BJ (cell line): ENCODE data around the gene NOC2L. TPM values are rescaled to one million over a fixed set of nuclear protein-coding genes. Genes with fewer than 3 reads are reported as not detected.

ENCODE experiments used
- CTCF ChIA-PET: fragments of 350-600 bp; formaldehyde crosslinking; extraction: SDS; loops from one replicate; lab custom pipeline; 2021; ENCODE audit warnings: antibody characterized with exemption, inconsistent platforms; lab: Yijun Ruan, JAX
- POLR2A ChIA-PET: fragments of 300-600 bp; sonication (Branson Sonifier 250); formaldehyde crosslinking; extraction: SDS; loops from one replicate; lab custom pipeline; 2021; ENCODE audit warnings: antibody characterized with exemption; lab: Charles Lee
- DNase-seq: peaks from one replicate; pipeline ENCODE4 v3.0.0-alpha.2; 2011; ENCODE audit warnings: low read depth
- H3K27me3 ChIP-seq: 2 replicates; pipeline ENCODE4 v1.6.0; 2011; ENCODE audit warnings: low read length; ENCODE audit not compliant: control insufficient read depth, insufficient read depth
- H3K36me3 ChIP-seq: 2 replicates; pipeline ENCODE4 v1.5.1; 2011; ENCODE audit warnings: low read length; ENCODE audit not compliant: control insufficient read depth, insufficient read depth
- H3K4me3 ChIP-seq: 2 replicates; pipeline ENCODE4 v1.5.1; 2011; ENCODE audit warnings: low read depth, mild to moderate bottlenecking, control low read depth, low read length
- polyA plus RNA-seq: library from polyadenylated mRNA; depleted of rRNA; stranded (reverse); fragments of >200 nt; gene quantifications from 2 replicates; pipeline ENCODE4 v1.2.3, GENCODE V29; 2011
- TF ChIP-seq, protein P1 (sequence below): IDR thresholded peaks from 2 replicates; pipeline ENCODE4 v1.5.1; 2011; ENCODE audit warnings: low read depth, mild to moderate bottlenecking, control low read depth, inconsistent platforms, low read length, moderate library complexity; ENCODE audit not compliant: insufficient read depth

Gene NOC2L
- polyA plus RNA-seq, 1 experiment: 49.7 TPM

DNA sequence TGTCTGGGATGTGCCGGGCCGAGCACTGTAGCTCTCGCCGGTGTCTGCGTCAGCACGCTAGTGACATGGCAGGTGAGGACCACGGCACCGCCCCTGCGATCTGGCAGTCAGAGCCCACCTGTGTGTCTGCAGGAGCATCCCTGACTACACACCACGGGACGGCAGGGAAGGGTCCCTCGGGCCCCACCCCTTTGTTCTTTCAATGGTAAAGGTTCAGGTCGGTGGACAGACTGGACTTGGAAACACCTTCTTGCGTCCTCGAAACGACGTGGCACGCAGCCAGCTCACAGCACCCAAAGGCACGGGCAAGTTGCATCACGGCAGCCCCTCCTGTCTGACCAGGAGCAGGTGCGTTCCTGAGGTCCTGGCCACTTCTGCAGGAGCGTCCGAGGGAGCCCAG, 39.0 kb downstream of the NOC2L start:
- Histone ChIP-seq H3K36me3 (no peaks in the 10 kb centered on the region; the same call in 1 of the 2 replicates), H3K4me3 (no peak overlapping the region), H3K27me3 (no peaks in the 10 kb centered on the region; the same call in 1 of the 2 replicates)
- CTCF ChIA-PET: interaction anchor here (0.7 to 1.3 kb wide), 6 partner anchors 8 to 56 kb away, joined by 3 to 6 read pairs (median 3); no protein-coding TSS in a partner anchor
- TF ChIP-seq, protein P1, sequence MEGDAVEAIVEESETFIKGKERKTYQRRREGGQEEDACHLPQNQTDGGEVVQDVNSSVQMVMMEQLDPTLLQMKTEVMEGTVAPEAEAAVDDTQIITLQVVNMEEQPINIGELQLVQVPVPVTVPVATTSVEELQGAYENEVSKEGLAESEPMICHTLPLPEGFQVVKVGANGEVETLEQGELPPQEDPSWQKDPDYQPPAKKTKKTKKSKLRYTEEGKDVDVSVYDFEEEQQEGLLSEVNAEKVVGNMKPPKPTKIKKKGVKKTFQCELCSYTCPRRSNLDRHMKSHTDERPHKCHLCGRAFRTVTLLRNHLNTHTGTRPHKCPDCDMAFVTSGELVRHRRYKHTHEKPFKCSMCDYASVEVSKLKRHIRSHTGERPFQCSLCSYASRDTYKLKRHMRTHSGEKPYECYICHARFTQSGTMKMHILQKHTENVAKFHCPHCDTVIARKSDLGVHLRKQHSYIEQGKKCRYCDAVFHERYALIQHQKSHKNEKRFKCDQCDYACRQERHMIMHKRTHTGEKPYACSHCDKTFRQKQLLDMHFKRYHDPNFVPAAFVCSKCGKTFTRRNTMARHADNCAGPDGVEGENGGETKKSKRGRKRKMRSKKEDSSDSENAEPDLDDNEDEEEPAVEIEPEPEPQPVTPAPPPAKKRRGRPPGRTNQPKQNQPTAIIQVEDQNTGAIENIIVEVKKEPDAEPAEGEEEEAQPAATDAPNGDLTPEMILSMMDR: no peak
- no peak for DNase-seq
- POLR2A ChIA-PET: no interaction called here

DNA sequence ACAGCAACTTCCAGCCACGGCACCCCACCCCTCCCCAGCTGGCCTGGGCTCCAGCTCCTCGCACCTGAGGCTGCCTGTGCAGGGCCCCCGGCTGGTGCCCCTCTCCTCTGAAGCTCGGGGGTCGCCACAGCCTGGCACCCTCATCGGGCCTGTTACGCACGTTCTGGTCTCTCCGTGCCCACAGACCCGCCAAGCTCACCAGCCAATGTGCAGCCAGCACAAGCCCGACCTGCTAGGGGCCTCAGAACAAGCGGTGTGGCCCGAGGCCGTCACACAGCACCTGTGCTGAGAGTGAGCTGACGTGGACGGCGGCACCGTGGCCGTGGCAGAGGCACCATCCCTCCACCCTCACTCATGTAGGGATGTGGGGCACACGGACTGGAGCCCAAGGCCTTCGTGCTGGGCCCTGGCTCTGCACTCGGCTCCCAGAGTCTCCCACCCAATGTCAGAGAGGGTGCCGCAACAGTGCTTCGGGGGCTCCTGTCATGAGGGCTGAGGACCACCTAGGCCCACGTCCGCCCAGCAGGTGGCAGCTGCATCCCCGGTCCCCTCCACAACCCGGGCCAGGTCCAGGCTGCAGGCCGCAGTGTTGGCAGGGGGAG, 39.7 kb downstream of the NOC2L start:
- H3K4me3 ChIP-seq: no peak overlapping the region
- ChIA-PET CTCF (interaction anchor here (1.0 to 1.2 kb wide), 2 partner anchors 14 to 19 kb away, joined by 5 to 6 read pairs; no protein-coding TSS in a partner anchor), POLR2A (no interaction called here)
- DNase-seq: no peak
- no peaks in the 10 kb centered on the region; the same call in 1 of the 2 replicates for H3K27me3 ChIP-seq
- no peaks in the 10 kb centered on the region; the same call in 1 of the 2 replicates for H3K36me3 ChIP-seq
- TF ChIP-seq, protein P1: 0 out of 2 replicates have a peak, but pooled peaks have one; percentile 10

DNA sequence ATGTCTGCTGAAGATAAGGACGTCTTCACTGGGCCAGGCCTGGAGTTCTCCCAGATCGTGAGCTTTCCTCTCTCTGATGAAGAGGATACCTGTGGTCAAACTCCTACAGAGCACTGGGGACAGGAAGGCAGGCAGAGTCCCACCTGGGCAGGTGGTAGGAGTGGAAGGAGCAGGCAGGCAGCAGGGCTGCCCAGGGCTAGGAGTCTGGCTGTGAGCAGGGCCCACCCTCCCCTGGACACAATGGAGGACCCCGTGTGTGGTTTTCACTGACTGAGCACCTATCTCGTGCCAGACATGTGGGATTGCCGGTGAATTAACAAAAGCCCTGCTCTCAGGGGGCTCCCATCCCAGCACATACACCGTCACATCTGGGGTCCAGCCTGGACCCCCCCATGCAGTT, 40.2 kb downstream of the NOC2L start:
- ChIA-PET CTCF (interaction anchor here (1.0 kb wide), 1 partner anchor 14 kb away, joined by 5 read pairs; no protein-coding TSS in a partner anchor), POLR2A (no interaction called here)
- TF ChIP-seq, protein P1: no peak

DNA sequence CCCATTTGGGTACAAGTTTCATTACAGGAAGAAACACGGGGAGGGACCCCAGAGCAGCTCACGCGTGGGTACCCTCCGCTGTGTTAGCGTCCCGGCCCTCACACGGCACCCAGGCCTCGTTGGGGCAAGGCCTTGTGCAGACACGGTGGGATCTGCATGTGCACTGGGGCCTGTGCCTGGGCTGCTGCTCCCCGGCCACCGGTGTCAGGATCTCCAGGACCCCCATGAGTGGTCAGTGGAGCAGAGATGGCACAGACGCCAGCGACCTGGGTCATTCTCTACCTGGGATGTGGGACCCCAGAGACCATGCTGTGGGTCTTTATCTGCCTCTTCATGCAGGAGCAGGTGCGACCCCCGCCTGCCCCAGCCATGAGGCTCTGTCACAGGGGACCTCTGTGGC, 40.7 kb downstream of the NOC2L start:
- ChIA-PET POLR2A (no interaction called here), CTCF (no interaction called here)
- Histone ChIP-seq H3K4me3 (no peak overlapping the region), H3K36me3 (no peaks in the 10 kb centered on the region; the same call in 1 of the 2 replicates), H3K27me3 (no peaks in the 10 kb centered on the region; the same call in 1 of the 2 replicates)
- DNase-seq: no peak
- TF ChIP-seq, protein P1: no peak

More for the DNA sequence above, 40.2 kb downstream of the NOC2L start:
- Histone ChIP-seq H3K27me3 (no peaks in the 10 kb centered on the region; the same call in 1 of the 2 replicates), H3K4me3 (no peak overlapping the region), H3K36me3 (no peaks in the 10 kb centered on the region; the same call in 1 of the 2 replicates)
- no peak for DNase-seq

DNA sequence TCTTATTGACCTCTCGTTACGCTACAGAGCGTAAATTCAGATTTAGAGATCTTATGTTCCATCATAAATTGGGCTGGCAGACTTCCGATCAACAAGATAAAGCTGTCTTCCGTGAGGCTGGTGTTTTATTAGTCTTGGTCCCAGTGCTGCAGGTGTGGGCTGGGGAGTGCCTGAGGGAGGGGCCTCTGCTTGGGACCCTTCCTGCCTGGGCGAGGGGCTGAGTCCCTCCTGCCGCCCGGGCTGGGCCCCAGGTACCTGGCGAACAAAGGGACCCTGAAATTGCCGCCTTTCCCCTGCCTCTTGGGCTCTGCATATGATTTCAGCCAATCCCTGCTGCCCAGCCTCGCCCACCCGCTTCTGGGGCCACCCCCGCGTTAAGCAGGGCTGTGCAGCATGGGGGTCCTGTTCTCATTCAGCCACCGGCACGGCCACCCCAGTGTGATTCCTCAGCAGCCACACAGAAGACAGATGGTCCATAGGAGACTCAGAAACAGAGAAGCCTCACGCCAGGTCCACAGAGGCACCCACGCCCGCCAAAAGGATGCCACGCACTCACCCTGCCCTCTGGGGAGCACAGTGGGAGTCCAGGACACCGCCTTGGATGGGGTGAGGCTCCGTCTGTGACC, 41.5 kb downstream of the NOC2L start:
- TF ChIP-seq, protein P1: no peak
- CTCF ChIA-PET: no interaction called here
- POLR2A ChIA-PET: no interaction called here
- H3K4me3 ChIP-seq: no peak overlapping the region
- DNase-seq: no peak
- H3K27me3 ChIP-seq: no peaks in the 10 kb centered on the region; the same call in 1 of the 2 replicates
- H3K36me3 ChIP-seq: no peaks in the 10 kb centered on the region
